Subcutaneous adipose tissue (tissue), 4 donors: ENCODE measurements around the gene PPP2R5A. TPM values are rescaled to one million over a fixed set of nuclear protein-coding genes. Genes with fewer than 3 reads are reported as not detected.

ENCODE experiments used
- CTCF ChIP-seq: fragments of 450-650 bp; IDR thresholded peaks from one replicate; pipeline ENCODE4 v1.5.1; 2016; ENCODE audit warnings: low read depth, mild to moderate bottlenecking, control low read depth, antibody characterized with exemption, moderate library complexity
- total RNA-seq, 4 donors: library from RNA; depleted of rRNA; stranded (reverse); fragments of >200 nt; gene quantifications; one replicate each; pipeline ENCODE4 v1.1.0, GENCODE V29; 2016

The PPP2R5A gene
- total RNA-seq, 4 donors from 2014 or later: 84.5 to 130 (median 106) TPM

- no peak for TF ChIP-seq CTCF
These were observed 15.9 kb upstream of the PPP2R5A start for GRCh38 chr1:212269306-212269705.

- no peak for TF ChIP-seq CTCF
These were observed 14.6 kb upstream of the PPP2R5A start for GRCh38 chr1:212270564-212270963.

GRCh38 chr1:212271234-212271633, 14.0 kb upstream of the PPP2R5A start:
- TF ChIP-seq CTCF: no peak

- TF ChIP-seq CTCF: no peak
These were observed 13.3 kb upstream of the PPP2R5A start for GRCh38 chr1:212271823-212272485.

- TF ChIP-seq CTCF: no peak
These were observed 3.6 kb upstream of the PPP2R5A start for GRCh38 chr1:212281590-212281989.

DNA sequence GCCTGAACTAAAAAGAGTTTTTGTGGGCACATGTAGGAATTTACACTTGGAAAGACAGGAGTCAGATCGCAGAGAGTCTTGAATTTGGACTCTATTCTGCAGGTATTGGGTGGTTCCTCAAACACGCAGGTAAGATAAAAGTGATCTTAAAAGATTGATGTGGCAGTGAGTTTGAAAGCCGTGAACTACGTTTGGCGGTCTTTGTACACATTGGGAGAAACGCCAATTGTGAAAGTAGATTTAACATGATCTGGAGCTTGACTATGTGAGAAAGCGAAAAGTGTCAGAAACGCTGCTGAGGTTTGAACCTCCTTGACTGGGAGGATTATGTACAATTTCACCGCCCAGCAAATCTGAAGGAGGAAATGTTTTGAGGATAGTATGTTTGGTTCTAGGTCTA, 1.5 kb upstream of the PPP2R5A start:
- no peak for TF ChIP-seq CTCF

GRCh38 chr1:212284332-212284743, 872 bp upstream of the PPP2R5A start:
- no peak for TF ChIP-seq CTCF
